GM18520 (cell line): ENCODE data around the gene ZNF157.

ENCODE experiments used
- ATAC-seq: cut with Tn5 transposase; IDR thresholded peaks from one replicate; pipeline ENCODE4 v1.9.1; 2021; ENCODE audit not compliant: unreplicated experiment

Gene ZNF157

GRCh38 chrX:47446971-47447370 lies 76.6 kb downstream of the ZNF157 start:
- ATAC-seq = no peak

- ATAC-seq = no peak
Measured at GRCh38 chrX:47447607-47448006, 77.2 kb downstream of the ZNF157 start.

GRCh38 chrX:47448165-47448806 lies 77.9 kb downstream of the ZNF157 start:
- ATAC-seq = no peak

GRCh38 chrX:47452112-47452511 lies 81.7 kb downstream of the ZNF157 start:
- no peak for ATAC-seq

- ATAC-seq = no peak
Measured at GRCh38 chrX:47456080-47456479, 85.7 kb downstream of the ZNF157 start.

- no peak for ATAC-seq
Measured at GRCh38 chrX:47458528-47458927, 88.2 kb downstream of the ZNF157 start.

GRCh38 chrX:47460561-47460960 lies 90.2 kb downstream of the ZNF157 start:
- ATAC-seq = no peak
